Measurements from ENCODE around the gene CDC42EP5.

CDC42EP5 gene

DNA sequence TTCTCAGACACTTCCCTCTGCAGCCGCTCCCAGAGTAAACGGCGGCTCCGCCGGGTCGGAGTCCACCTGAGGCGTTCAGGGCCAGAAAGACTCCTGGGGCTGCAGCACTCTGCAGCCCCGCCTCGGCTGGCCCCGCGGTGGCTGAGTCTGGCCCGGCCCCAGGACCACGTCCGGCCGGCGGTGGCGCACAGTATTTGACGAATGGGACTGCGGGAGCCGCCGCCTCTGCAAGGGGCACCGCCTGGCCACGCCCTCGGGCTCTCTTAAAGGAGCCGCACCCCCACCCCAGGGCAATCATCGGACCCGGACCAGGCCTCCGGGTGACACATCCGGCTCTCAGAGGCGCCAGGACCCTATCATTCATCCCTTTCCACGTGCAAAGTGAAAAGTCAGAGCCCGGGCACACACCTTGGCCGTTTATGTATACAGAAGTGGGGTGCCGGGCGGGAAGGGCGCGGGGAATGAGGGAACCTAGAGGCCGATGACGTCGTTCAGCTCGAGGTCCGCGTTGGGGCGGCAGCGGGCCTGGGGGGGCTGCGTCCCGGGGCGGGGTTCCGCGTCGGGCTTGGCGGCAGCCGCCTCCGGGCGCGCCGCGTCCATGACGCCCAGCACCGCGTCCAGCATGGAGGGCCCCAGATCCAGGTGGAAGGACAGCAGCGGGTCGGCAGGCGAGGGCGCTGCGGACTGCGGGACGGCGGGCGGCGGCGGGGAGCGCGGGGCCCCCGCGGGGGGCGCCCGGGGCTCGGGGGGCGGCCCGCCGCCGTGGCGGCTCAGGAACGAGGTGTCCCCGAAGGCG lies 8.3 kb downstream of the CDC42EP5 start:
- peak; percentile 84 for DNase-seq (ENCODE audit: extremely low spot score)
- POLR2A ChIA-PET = interaction anchor here (2.3 kb wide), 1 partner anchor 16 kb away, joined by 6 read pairs; the partner anchor contains the start of gene LENG8
- CTCF ChIA-PET = no interaction called here

DNA sequence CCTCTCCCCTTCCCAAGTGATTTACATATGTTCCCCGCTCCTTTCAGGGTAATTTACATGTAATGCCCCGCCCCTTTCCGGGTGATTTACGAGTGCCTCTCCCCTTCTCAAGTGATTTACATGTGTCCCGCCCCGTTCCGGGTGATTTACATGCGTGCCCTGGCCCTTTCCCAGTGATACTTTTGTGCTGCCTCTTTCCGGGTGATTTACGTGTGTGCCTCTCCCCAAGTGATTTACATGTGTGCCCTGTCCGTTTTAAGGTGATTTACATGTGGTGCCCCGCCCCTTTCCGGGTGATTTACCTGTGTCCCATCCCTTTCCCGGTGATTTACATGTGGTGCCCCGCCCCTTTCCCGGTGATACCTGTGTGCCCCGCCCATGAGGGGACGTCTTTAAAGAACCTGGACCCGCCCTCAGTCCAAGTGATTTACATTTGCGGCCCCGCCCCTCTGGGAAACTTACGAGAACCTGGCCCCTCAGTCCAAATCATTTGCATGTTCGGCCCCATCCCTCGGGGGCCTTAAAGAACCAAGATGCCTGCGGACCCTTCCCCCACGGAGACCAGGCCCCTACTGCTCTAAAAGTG lies 9.0 kb downstream of the CDC42EP5 start:
- CTCF ChIA-PET = interaction anchor here (0.6 to 0.7 kb wide), 2 partner anchors 15 to 17 kb away, joined by 4 to 5 read pairs; partner anchors contain the start of gene LENG8
- peak; percentile 76 for DNase-seq (ENCODE audit: extremely low spot score)

More for the DNA sequence above, 8.3 kb downstream of the CDC42EP5 start:
- TF ChIP-seq L3MBTL2 (conservative IDR thresholded peaks at IDR 0.05) = peak; percentile 73
- no peak for TF ChIP-seq ZNF384 (IDR thresholded peaks at IDR 0.05)
- TF ChIP-seq FOXK2 (IDR thresholded peaks at IDR 0.05) = no peak

GRCh38 chr19:54463531-54464043 lies 9.5 kb downstream of the CDC42EP5 start, which contains the start of gene LENG9:
Gene LENG9 (minus strand): TSS chr19:54463778. CDS start chr19:54463526, 252 bp downstream.
- ChIA-PET POLR2A (interaction anchor here (0.6 to 6.5 kb wide), 6 partner anchors 9 to 262 kb away, joined by 3 to 97 read pairs (median 4); partner anchors contain the start of genes CDC42EP5 and LENG8), CTCF (interaction anchor here (0.6 to 0.7 kb wide), 3 partner anchors 15 to 139 kb away, joined by 3 to 5 read pairs (median 4); partner anchors contain the start of gene LENG8)
- peak; percentile 98; the same call in 1 of the 2 replicates for TF ChIP-seq ZNF384 (IDR thresholded peaks at IDR 0.05)
- no peak for TF ChIP-seq FOXM1 (IDR thresholded peaks at IDR 0.05; ENCODE audit: borderline replicate concordance)
- TF ChIP-seq ELF4 (IDR thresholded peaks at IDR 0.05) = no peak
- peak; percentile 56 for TF ChIP-seq L3MBTL2 (conservative IDR thresholded peaks at IDR 0.05)
- TF ChIP-seq SUZ12 (IDR thresholded peaks at IDR 0.05) = no peak
- DNase-seq (ENCODE audit: extremely low spot score) = peak; percentile 91

More for the DNA sequence above, 9.0 kb downstream of the CDC42EP5 start:
- TF ChIP-seq CTBP1 (IDR thresholded peaks at IDR 0.05; ENCODE audit: borderline replicate concordance) = no peak
- no peak for TF ChIP-seq L3MBTL2 (conservative IDR thresholded peaks at IDR 0.05)
- peak; percentile 87 for TF ChIP-seq SP1 (IDR thresholded peaks at IDR 0.05)
- TF ChIP-seq PKNOX1 (IDR thresholded peaks at IDR 0.05) = peak; percentile 98
- POLR2A ChIA-PET = interaction anchor here (0.6 to 6.5 kb wide), 7 partner anchors 9 to 263 kb away, joined by 3 to 97 read pairs (median 5); partner anchors contain the start of genes CDC42EP5 and LENG8

DNA sequence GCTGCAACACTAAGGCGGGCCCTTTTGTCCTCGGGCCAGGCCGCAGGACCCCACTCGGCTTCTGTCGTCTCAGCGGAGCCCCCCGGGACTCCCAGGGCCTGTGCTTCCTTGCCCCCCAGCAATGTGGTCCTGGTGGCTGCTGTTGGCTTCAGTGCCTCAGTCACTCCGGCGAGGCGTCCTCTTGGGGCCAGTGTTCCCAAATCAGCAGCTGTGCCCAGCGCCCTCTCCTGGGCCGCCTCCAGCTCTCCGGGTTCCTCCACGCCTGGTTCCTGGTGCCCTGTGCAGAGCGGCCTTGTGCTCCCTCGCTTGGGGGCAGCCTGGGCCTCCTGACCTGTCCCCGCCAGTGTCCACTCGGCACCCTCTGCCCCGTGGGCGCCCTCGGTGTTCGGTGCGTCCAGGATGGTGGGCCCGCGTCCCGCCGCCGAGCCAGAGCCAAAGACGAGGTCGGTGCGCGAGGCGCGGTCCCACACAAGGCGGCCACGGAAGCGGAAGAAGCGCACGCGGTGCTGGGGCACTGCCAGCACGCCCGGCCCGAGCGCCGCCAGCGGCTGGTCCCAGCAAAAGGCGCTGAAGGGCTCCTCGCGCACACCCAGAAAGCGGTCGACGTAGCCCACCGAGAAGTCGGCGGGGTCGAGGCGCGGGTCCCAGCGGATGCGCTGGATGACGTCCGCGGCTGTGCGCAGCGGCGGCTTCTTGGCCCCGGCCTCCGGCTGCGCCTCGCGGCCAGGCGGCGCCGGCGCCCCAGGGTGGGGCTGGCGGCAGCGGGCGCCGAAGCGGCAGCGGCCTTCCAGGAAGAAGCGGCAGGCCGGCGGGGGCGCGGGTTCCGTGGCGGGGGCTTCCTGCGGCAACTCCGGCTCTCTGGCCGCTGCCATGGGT lies 10.2 kb downstream of the CDC42EP5 start:
- TF ChIP-seq L3MBTL2 (conservative IDR thresholded peaks at IDR 0.05) = peak; percentile 39
- TF ChIP-seq LEF1 (IDR thresholded peaks at IDR 0.05; ENCODE audit: borderline replicate concordance) = peak; percentile 74; the same call in 1 of the 2 replicates
- TF ChIP-seq SP1 (IDR thresholded peaks at IDR 0.05) = no peak
- no peak for DNase-seq (ENCODE audit: extremely low spot score)
- ChIA-PET POLR2A (interaction anchor here (0.6 to 6.5 kb wide), 9 partner anchors 8 to 35 kb away, joined by 3 to 97 read pairs (median 4); partner anchors contain the start of gene LENG8), CTCF (interaction anchor here (0.6 kb wide), 1 partner anchor 138 kb away, joined by 3 read pairs; no protein-coding TSS in a partner anchor)

GRCh38 chr19:54462047-54462654 lies 10.9 kb downstream of the CDC42EP5 start:
- ChIA-PET POLR2A (interaction anchor here (1.0 to 6.5 kb wide), 5 partner anchors 9 to 34 kb away, joined by 3 to 97 read pairs (median 4); partner anchors contain the start of gene LENG8), CTCF (no interaction called here)
- no peak for DNase-seq (ENCODE audit: extremely low spot score)
- TF ChIP-seq FOXA1 (IDR thresholded peaks at IDR 0.05) (no peak), FOXM1 (IDR thresholded peaks at IDR 0.05; ENCODE audit: borderline replicate concordance) (no peak), NFRKB (IDR thresholded peaks at IDR 0.05) (no peak), ELF4 (IDR thresholded peaks at IDR 0.05) (no peak), CTBP1 (IDR thresholded peaks at IDR 0.05; ENCODE audit: borderline replicate concordance) (no peak), SUZ12 (IDR thresholded peaks at IDR 0.05) (no peak)

DNA sequence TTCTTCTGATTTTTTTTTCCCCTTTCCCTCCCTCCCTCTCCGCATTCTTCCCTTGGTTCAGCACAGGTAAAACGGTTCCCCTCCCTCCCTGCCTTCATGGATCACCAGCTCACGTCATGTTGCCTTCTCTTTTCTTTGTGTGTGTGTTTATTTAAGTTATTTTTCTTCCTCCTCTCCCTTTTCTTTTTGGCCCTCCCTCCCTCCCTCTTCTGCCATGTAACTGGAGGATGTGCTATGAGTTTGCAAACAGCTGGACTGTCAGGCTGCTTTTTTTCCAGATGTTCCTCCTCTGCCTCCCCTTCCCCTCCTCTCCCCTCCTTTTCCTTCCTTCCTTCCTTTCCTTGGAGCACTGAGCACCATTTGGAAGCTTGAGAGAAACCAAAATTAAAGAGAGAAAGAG lies 11.5 kb downstream of the CDC42EP5 start:
- TF ChIP-seq ARNT (IDR thresholded peaks at IDR 0.05) (no peak), TARDBP (IDR thresholded peaks at IDR 0.05) (no peak)
- ChIA-PET POLR2A (interaction anchor here (1.3 to 6.5 kb wide), 3 partner anchors 8 to 31 kb away, joined by 4 to 97 read pairs (median 5); partner anchors contain the start of gene LENG8), CTCF (no interaction called here)
- no peak for DNase-seq (ENCODE audit: extremely low spot score)

DNA sequence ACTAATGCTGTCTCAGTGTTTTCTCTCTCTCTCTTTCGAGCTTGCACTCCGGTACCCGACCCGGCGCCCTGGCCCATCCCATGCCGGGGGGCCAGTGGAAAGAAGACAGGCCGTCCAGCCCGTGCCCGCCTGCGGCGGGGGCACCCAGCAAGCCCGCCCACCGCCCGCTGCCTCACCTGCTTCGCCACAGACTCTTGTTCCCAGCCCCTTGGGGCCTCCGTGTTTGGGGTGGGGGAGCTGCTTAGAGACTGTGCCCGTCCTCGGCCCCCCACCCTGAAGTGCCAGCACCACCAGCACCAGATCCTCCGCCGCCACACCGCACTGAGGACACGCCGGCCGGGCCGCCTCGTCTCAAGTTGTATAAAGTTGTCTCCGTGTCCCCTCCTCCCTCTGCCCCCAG lies 11.9 kb downstream of the CDC42EP5 start:
- CTCF ChIA-PET = no interaction called here
- no peak for TF ChIP-seq L3MBTL2 (conservative IDR thresholded peaks at IDR 0.05)
- TF ChIP-seq NFRKB (IDR thresholded peaks at IDR 0.05) = no peak
- TF ChIP-seq LEF1 (IDR thresholded peaks at IDR 0.05; ENCODE audit: borderline replicate concordance) = no peak
- no peak for TF ChIP-seq PKNOX1 (IDR thresholded peaks at IDR 0.05)
- no peak for TF ChIP-seq FOXK2 (IDR thresholded peaks at IDR 0.05)
- TF ChIP-seq FOXA1 (IDR thresholded peaks at IDR 0.05) = no peak
- no peak for TF ChIP-seq ZNF384 (IDR thresholded peaks at IDR 0.05)
- TF ChIP-seq ARNT (IDR thresholded peaks at IDR 0.05) = no peak
- TF ChIP-seq CTBP1 (IDR thresholded peaks at IDR 0.05; ENCODE audit: borderline replicate concordance) = no peak
- TF ChIP-seq SP1 (IDR thresholded peaks at IDR 0.05) = no peak
- no peak for TF ChIP-seq TARDBP (IDR thresholded peaks at IDR 0.05)
- no peak for TF ChIP-seq SUZ12 (IDR thresholded peaks at IDR 0.05)
- no peak for TF ChIP-seq FOXM1 (IDR thresholded peaks at IDR 0.05; ENCODE audit: borderline replicate concordance)
- TF ChIP-seq HDGF (IDR thresholded peaks at IDR 0.05; ENCODE audit: borderline replicate concordance) = no peak
- TF ChIP-seq ELF4 (IDR thresholded peaks at IDR 0.05) = no peak
- no peak for TF ChIP-seq BHLHE40 (IDR thresholded peaks at IDR 0.05; ENCODE audit: borderline replicate concordance)
- no peak for DNase-seq (ENCODE audit: extremely low spot score)
- POLR2A ChIA-PET = interaction anchor here (1.6 to 6.5 kb wide), 2 partner anchors 12 to 31 kb away, joined by 4 to 97 read pairs; partner anchors contain the start of gene LENG8

Measured in HEK293T (cell line).